Measurements from ENCODE around the gene SUGCT. TPM values are rescaled to one million over a fixed set of nuclear protein-coding genes. Genes with fewer than 3 reads are reported as not detected.

The SUGCT gene
- total RNA-seq, 1 experiment from 2014 or later = 1.6 TPM

DNA sequence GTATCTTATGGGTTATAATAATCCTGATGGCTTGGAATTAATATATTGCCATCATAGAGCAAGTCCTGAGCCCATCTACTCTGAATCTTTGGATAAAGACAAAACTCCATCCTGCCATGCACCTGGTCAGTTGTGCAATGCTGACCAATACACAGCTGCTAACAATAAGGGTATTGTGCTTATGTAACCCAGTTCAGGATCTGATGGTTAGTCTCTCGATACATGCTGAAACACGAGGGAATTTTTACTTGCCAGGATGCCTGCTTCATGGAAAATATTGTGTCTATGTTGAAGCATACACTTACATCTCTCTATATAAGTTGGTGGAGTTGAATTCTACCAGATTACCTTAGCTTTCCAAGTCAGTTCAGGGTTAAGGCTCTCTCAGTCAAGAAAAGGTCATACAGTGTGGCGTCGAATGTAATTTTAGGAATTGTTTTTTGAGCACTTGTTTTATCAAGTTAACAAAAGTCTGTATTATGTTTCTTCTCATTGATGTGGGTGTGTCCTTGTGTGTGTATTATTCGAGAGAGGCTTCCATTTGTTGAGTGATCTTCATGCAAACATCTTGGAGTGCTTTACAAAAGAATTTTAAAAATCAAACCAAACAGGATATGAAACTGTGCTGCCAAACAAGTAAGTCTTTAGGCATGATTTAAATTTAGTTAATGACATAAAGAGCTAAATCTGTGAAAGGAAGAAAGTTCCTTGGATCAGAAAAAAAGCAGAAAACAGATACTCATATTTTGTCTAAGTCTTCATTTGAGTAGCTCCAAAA is 449.1 kb downstream of the SUGCT start:
- Mint-ChIP-seq H3K27me3 (ENCODE audit: unreplicated experiment) (no peaks in the 10 kb centered on the region), H3K27ac (ENCODE audit: unreplicated experiment) (no peak overlapping the region), H3K4me3 (ENCODE audit: low read depth, unreplicated experiment) (no peak overlapping the region), H3K36me3 (ENCODE audit: insufficient read depth, unreplicated experiment) (no peaks in the 10 kb centered on the region), H3K4me1 (ENCODE audit: low read depth, unreplicated experiment) (no peaks in the 10 kb centered on the region), H3K9me3 (ENCODE audit: low read depth, unreplicated experiment) (no peaks in the 10 kb centered on the region)
- BruUV-seq (replicated peaks) = no TSS peak
- CTCF ChIA-PET = interaction anchor here (0.6 kb wide), 1 partner anchor 275 kb away, joined by 3 read pairs; no protein-coding TSS in a partner anchor
- intact Hi-C loops (cut with micrococcal nuclease; ENCODE audit: unreplicated experiment) = no loop called here
- TF ChIP-seq, protein P1, sequence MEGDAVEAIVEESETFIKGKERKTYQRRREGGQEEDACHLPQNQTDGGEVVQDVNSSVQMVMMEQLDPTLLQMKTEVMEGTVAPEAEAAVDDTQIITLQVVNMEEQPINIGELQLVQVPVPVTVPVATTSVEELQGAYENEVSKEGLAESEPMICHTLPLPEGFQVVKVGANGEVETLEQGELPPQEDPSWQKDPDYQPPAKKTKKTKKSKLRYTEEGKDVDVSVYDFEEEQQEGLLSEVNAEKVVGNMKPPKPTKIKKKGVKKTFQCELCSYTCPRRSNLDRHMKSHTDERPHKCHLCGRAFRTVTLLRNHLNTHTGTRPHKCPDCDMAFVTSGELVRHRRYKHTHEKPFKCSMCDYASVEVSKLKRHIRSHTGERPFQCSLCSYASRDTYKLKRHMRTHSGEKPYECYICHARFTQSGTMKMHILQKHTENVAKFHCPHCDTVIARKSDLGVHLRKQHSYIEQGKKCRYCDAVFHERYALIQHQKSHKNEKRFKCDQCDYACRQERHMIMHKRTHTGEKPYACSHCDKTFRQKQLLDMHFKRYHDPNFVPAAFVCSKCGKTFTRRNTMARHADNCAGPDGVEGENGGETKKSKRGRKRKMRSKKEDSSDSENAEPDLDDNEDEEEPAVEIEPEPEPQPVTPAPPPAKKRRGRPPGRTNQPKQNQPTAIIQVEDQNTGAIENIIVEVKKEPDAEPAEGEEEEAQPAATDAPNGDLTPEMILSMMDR (IDR thresholded peaks at IDR 0.05; ENCODE audit: unreplicated experiment) = no peak
- peak; percentile 12 for DNase-seq

DNA sequence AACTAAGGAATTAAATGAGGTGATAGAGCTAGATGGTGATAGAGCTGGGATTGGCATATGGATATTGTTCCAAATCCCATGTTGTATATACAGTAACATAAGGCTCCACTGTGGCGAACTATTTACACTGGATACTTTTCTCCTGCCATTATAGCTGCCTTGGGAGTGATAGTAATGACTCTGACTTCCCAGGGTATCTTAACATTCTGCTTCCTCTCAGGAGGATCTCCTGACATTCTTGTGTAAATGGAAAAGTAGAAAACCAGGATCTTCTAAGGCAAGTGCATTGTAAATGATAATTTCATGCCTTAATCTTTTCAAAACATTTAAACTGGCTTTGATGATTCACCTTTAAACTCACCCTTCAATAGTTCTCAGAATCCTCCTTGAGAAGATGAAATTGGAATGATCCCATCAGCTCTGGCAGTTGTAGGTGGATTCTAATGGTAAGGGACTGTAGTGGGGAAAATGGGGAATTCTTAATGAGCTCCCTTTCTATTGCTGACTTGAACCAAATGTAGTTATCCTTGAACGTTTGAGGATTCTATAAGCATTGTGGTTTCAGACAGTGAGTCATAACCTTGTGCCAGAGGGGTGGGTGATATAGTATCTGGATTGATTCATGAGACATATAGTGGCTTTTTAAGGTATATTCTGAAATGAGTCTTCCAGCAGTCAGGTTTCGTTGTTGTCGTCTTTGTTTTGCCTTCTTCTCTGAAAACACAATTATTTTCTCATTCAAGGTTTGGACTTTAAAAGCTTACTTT is 450.0 kb downstream of the SUGCT start:
- TF ChIP-seq, protein P1 (IDR thresholded peaks at IDR 0.05; ENCODE audit: unreplicated experiment) = no peak
- DNase-seq = no peak
- intact Hi-C loops (cut with micrococcal nuclease; ENCODE audit: unreplicated experiment) = no loop called here
- H3K27me3 Mint-ChIP-seq (ENCODE audit: unreplicated experiment) = no peaks in the 10 kb centered on the region
- BruUV-seq (replicated peaks) = no TSS peak
- H3K4me3 Mint-ChIP-seq (ENCODE audit: low read depth, unreplicated experiment) = no peak overlapping the region
- no peaks in the 10 kb centered on the region for H3K36me3 Mint-ChIP-seq (ENCODE audit: insufficient read depth, unreplicated experiment)
- CTCF ChIA-PET = interaction anchor here (0.6 kb wide), 1 partner anchor 274 kb away, joined by 3 read pairs; no protein-coding TSS in a partner anchor
- no peaks in the 10 kb centered on the region for H3K9me3 Mint-ChIP-seq (ENCODE audit: low read depth, unreplicated experiment)
- H3K4me1 Mint-ChIP-seq (ENCODE audit: low read depth, unreplicated experiment) = no peaks in the 10 kb centered on the region
- no peak overlapping the region for H3K27ac Mint-ChIP-seq (ENCODE audit: unreplicated experiment)

DNA sequence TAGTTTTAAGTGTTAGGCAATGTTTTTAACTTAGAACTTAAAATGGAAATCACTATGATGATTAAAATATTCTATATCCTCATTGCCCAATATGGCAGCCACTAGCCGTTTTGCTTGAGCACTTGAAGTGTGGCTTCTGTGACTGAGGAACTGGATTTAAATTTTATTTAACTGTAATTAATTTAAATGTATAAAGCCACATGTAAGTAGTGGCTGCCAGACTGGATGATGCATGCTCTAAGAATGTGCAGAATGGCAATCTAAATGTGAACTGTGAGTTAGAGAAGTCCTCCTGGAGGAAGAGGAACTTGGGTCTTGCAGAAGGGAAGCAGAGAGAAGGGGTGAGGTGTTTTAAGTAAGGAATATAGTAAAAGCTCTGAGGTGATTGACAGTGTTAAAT is 451.4 kb downstream of the SUGCT start:
- TF ChIP-seq, protein P1 (IDR thresholded peaks at IDR 0.05; ENCODE audit: unreplicated experiment) = no peak
- Mint-ChIP-seq H3K9me3 (ENCODE audit: low read depth, unreplicated experiment) (peaks cover 2% of the 10 kb centered on the region), H3K27me3 (ENCODE audit: unreplicated experiment) (no peaks in the 10 kb centered on the region), H3K27ac (ENCODE audit: unreplicated experiment) (no peak overlapping the region), H3K36me3 (ENCODE audit: insufficient read depth, unreplicated experiment) (no peaks in the 10 kb centered on the region), H3K4me3 (ENCODE audit: low read depth, unreplicated experiment) (no peak overlapping the region), H3K4me1 (ENCODE audit: low read depth, unreplicated experiment) (no peaks in the 10 kb centered on the region)
- no TSS peak for BruUV-seq (replicated peaks)
- intact Hi-C loops (cut with micrococcal nuclease; ENCODE audit: unreplicated experiment) = no loop called here
- no peak for DNase-seq
- CTCF ChIA-PET = interaction anchor here (0.6 kb wide), 1 partner anchor 73 kb away, joined by 3 read pairs; no protein-coding TSS in a partner anchor

DNA sequence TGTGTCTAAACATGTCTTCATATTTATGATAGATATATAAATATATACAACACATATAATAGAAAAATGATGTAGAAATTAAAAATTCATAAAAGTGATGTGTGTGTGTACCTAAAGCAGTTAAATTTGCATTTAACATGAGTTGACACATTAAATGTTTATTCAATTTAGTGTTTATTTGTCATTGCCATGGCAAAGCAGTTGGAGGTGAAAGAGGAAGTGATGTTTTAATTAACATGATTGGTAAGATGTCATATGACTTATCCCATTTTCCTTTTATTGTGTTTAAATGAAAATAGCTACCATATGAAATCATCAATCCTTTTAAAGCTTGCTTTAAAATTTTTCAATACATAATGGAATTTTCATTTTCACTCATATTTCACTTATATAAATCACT is 452.6 kb downstream of the SUGCT start:
- Mint-ChIP-seq H3K4me3 (ENCODE audit: low read depth, unreplicated experiment) (no peak overlapping the region), H3K36me3 (ENCODE audit: insufficient read depth, unreplicated experiment) (no peaks in the 10 kb centered on the region), H3K27me3 (ENCODE audit: unreplicated experiment) (no peaks in the 10 kb centered on the region), H3K4me1 (ENCODE audit: low read depth, unreplicated experiment) (no peaks in the 10 kb centered on the region), H3K27ac (ENCODE audit: unreplicated experiment) (no peak overlapping the region), H3K9me3 (ENCODE audit: low read depth, unreplicated experiment) (peaks cover 2% of the 10 kb centered on the region)
- TF ChIP-seq, protein P1 (IDR thresholded peaks at IDR 0.05; ENCODE audit: unreplicated experiment) = no peak
- no peak for DNase-seq
- CTCF ChIA-PET = interaction anchor here (0.6 kb wide), 1 partner anchor 79 kb away, joined by 3 read pairs; no protein-coding TSS in a partner anchor
- intact Hi-C loops (cut with micrococcal nuclease; ENCODE audit: unreplicated experiment) = no loop called here
- no TSS peak for BruUV-seq (replicated peaks)

All from Calu3 (cell line).